Measurements from ENCODE around the gene CPNE4. TPM values are rescaled to one million over a fixed set of nuclear protein-coding genes. Genes with fewer than 3 reads are reported as not detected.

Gene CPNE4
- total and polyA plus RNA-seq, 2 donors (not counting 3 experiments of a cell fraction or from before 2014, with no cell fraction given) = not detected

- Histone ChIP-seq H3K27me3 (ENCODE audit: control insufficient read depth in 2 of 2, insufficient read depth in 2 of 2, low read length in 2 of 2) (no peaks in the 10 kb centered on the region), H3K9me3 (replicated peaks; ENCODE audit: control insufficient read depth, insufficient read depth, low read length) (no peaks in the 10 kb centered on the region), H2AFZ (ENCODE audit: low read depth, low read length) (no peak overlapping the region), H3K36me3 (ENCODE audit: control insufficient read depth in 2 of 2, extremely low read depth in 1 of 2, insufficient read depth in 2 of 2, low read length in 2 of 2) (no peaks in the 10 kb centered on the region), H4K20me1 (replicated peaks; ENCODE audit: control insufficient read depth, extremely low read depth, insufficient read depth, low read length) (no peaks in the 10 kb centered on the region), H3K4me2 (ENCODE audit: insufficient read depth, low read length) (no peak overlapping the region), H3K9ac (replicated peaks; ENCODE audit: extremely low read depth, insufficient read depth, low read length) (no peak overlapping the region), H3K4me3 (replicated peaks in 1 of 3; ENCODE audit: insufficient read depth in 1 of 3, low read depth in 1 of 3, low read length in 3 of 3) (no peak overlapping the region), H3K27ac (ENCODE audit: insufficient read depth, low read depth, low read length) (no peak overlapping the region), H3K9me1 (replicated peaks; ENCODE audit: control insufficient read depth, extremely low read depth, insufficient read depth, low read length) (no peaks in the 10 kb centered on the region), H3K79me2 (ENCODE audit: control insufficient read depth, insufficient read depth, low read length) (no peaks in the 10 kb centered on the region), H3K4me1 (ENCODE audit: control insufficient read depth, extremely low read depth, insufficient read depth, low read length) (no peaks in the 10 kb centered on the region)
- intact Hi-C loops (cut with micrococcal nuclease) (no loop called here), dilution Hi-C loops (cut with MboI; ENCODE audit: extremely low pct_ligation_motif_present, low sequenced_read_pairs) (no loop called here)
- DNase-seq (ENCODE audit: low read depth, low spot score) (no peak), FAIRE-seq (no peak)
- CTCF ChIA-PET = no interaction called here
- TF ChIP-seq EZH2 (IDR thresholded peaks at IDR 0.05; ENCODE audit: borderline replicate concordance, low read depth, low read length, severe bottlenecking) = no peak
- TF ChIP-seq GATA2 (IDR thresholded peaks at IDR 0.05; ENCODE audit: insufficient read depth, insufficient read length, low read depth, low read length) = no peak
- TF ChIP-seq POLR2AphosphoS5 (IDR thresholded peaks at IDR 0.05; ENCODE audit: insufficient read depth, low read depth, low read length) = no peak
- TF ChIP-seq MAX (IDR thresholded peaks at IDR 0.05; ENCODE audit: insufficient read depth, insufficient read length) = no peak
- TF ChIP-seq CTCF (IDR thresholded peaks at IDR 0.05; ENCODE audit: extremely low read depth in 1 of 2, insufficient read depth in 1 of 2, low read depth in 1 of 2, low read length in 2 of 2) = no peak
- TF ChIP-seq MYC (IDR thresholded peaks at IDR 0.05; ENCODE audit: low read depth, low read length) = no peak
- no peak for TF ChIP-seq FOS (IDR thresholded peaks at IDR 0.05; ENCODE audit: borderline replicate concordance, insufficient read depth, low read length)
- no peak for TF ChIP-seq POLR2A (IDR thresholded peaks at IDR 0.05; ENCODE audit: low read depth, low read length)
- BruUV-seq (replicated peaks) = no TSS peak
- POLR2A ChIA-PET = no interaction called here
These were observed 299.3 kb downstream of the CPNE4 start for GRCh38 chr3:131735544-131735943.

All from endothelial cell of umbilical vein (primary cell).